Keratinocyte (primary cell): ENCODE results near the gene PRKCA. TPM values are rescaled to one million over a fixed set of nuclear protein-coding genes. Genes with fewer than 3 reads are reported as not detected.

Experiments used
- DNase-seq: peaks from one replicate; pipeline ENCODE4 v3.0.0-alpha.2; 2011; ENCODE audit warnings: low read depth, missing footprints, low spot score
- FAIRE-seq: peaks from 2 replicates; lab custom pipeline; 2011; peaks lifted over from hg19 to GRCh38; lab: Jason Lieb, UNC
- H2AFZ ChIP-seq: 2 replicates; pipeline ENCODE4 v1.6.0; 2012; ENCODE audit warnings: low read length, control low read depth, inconsistent platforms; ENCODE audit not compliant: control insufficient read depth
- H3K27ac ChIP-seq: 2 replicates; pipeline ENCODE4 v1.5.1; 2011; ENCODE audit warnings: low read length; ENCODE audit not compliant: control insufficient read depth, insufficient read depth
- H3K27me3 ChIP-seq: 3 replicates; pipeline ENCODE4 v1.6.0; 2011; ENCODE audit warnings: low read length; ENCODE audit not compliant: control insufficient read depth, insufficient read depth; ENCODE audit errors: extremely low read depth
- H3K36me3 ChIP-seq, 2 experiments: 2 replicates in 1 of 2; 3 replicates in 1 of 2; pipeline ENCODE4 v1.5.1; 2011; ENCODE audit warnings: low read length in 2 of 2, mild to moderate bottlenecking in 1 of 2; ENCODE audit not compliant: control insufficient read depth in 2 of 2, insufficient read depth in 2 of 2; ENCODE audit errors: extremely low read depth in 1 of 2
- H3K4me1 ChIP-seq: 3 replicates; pipeline ENCODE4 v1.5.1; 2011; ENCODE audit warnings: low read length; ENCODE audit not compliant: control insufficient read depth, insufficient read depth; ENCODE audit errors: extremely low read depth
- H3K4me2 ChIP-seq: 3 replicates; pipeline ENCODE4 v1.6.0; 2011; ENCODE audit warnings: low read depth, low read length; ENCODE audit not compliant: control insufficient read depth, insufficient read depth; ENCODE audit errors: extremely low read depth
- H3K4me3 ChIP-seq, 3 experiments: fragments of 200-600 bp in 1 of 3; sonication (generic) in 1 of 3; 2 replicates in 2 of 3; 3 replicates in 1 of 3; pipeline ENCODE4 v1.5.1; 2011 to 2016; ENCODE audit warnings: low read length in 3 of 3, mild to moderate bottlenecking in 3 of 3, control low read depth in 2 of 3, inconsistent platforms in 1 of 3, low read depth in 1 of 3, mixed read lengths in 1 of 3, mixed run types in 1 of 3, moderate library complexity in 1 of 3; ENCODE audit not compliant: control insufficient read depth in 2 of 3, insufficient read depth in 2 of 3; ENCODE audit errors: extremely low read depth in 1 of 3
- H3K79me2 ChIP-seq: 2 replicates; pipeline ENCODE4 v1.6.0; 2012; ENCODE audit warnings: low read length; ENCODE audit not compliant: control insufficient read depth, insufficient read depth
- H3K9ac ChIP-seq: 3 replicates; pipeline ENCODE4 v1.6.0; 2011; ENCODE audit warnings: low read length; ENCODE audit not compliant: control insufficient read depth, insufficient read depth; ENCODE audit errors: extremely low read depth
- H3K9me1 ChIP-seq: 3 replicates; pipeline ENCODE4 v1.6.0; 2011; ENCODE audit warnings: low read length; ENCODE audit not compliant: control insufficient read depth, insufficient read depth; ENCODE audit errors: extremely low read depth
- H3K9me3 ChIP-seq: 2 replicates; pipeline ENCODE4 v1.5.1; 2012; ENCODE audit warnings: low read depth, low read length; ENCODE audit not compliant: control insufficient read depth
- H4K20me1 ChIP-seq: 3 replicates; pipeline ENCODE4 v1.6.0; 2011; ENCODE audit warnings: low read length; ENCODE audit not compliant: control insufficient read depth, insufficient read depth; ENCODE audit errors: extremely low read depth
- CTCF ChIP-seq, 3 experiments: IDR thresholded peaks in 1 of 3; conservative IDR thresholded peaks in 1 of 3; optimal IDR thresholded peaks in 1 of 3; 2 replicates in 2 of 3; 3 replicates in 1 of 3; pipeline versions ENCODE3 to v1.5.1; 2011; ENCODE audit warnings: low read length in 3 of 3, mild to moderate bottlenecking in 3 of 3, moderate library complexity in 2 of 3, control low read depth in 1 of 3, inconsistent platforms in 1 of 3; ENCODE audit not compliant: insufficient read depth in 2 of 3; ENCODE audit errors: extremely low read depth in 1 of 3
- EZH2 ChIP-seq: IDR thresholded peaks from one replicate; pipeline ENCODE4 v1.6.1; 2012; ENCODE audit warnings: inconsistent platforms, mild to moderate bottlenecking, low read length, moderate library complexity
- dilution Hi-C: fragments of 300-500 bp; cut with MboI; formaldehyde crosslinking; loops from one replicate; pipeline ENCODE4 v1.7.0; 2020; ENCODE audit warnings: low sequenced_read_pairs; ENCODE audit not compliant: extremely low pct_ligation_motif_present
- polyA plus RNA-seq, 5 experiments: library from polyadenylated mRNA; depleted of rRNA in 3 of 5; stranded (reverse) in 3 of 5; stranded (forward) in 1 of 5; unstranded in 1 of 5; fragments of >200 nt; gene quantifications; 1 replicate in 1 of 5; 2 replicates in 3 of 5; 3 replicates in 1 of 5; pipeline versions ENCODE4 v1.2.1 to v1.2.3, GENCODE V29; 2011 to 2012; ENCODE audit warnings: missing spikeins in 2 of 5, low read depth in 1 of 5, low replicate concordance in 1 of 5

Gene PRKCA
- polyA plus RNA-seq, 1 donor (not counting 4 experiments of a cell fraction or from before 2014, with no cell fraction given): 3.6 TPM

- Histone ChIP-seq H3K36me3 (no peaks in the 10 kb centered on the region), H3K79me2 (no peaks in the 10 kb centered on the region), H3K9me1 (no peaks in the 10 kb centered on the region), H3K4me1 (peaks cover 8% of the 10 kb centered on the region), H4K20me1 (no peaks in the 10 kb centered on the region), H3K4me2 (no peak overlapping the region), H2AFZ (no peak overlapping the region), H3K9ac (no peak overlapping the region), H3K27ac (no peak overlapping the region), H3K27me3 (no peaks in the 10 kb centered on the region), H3K9me3 (no peaks in the 10 kb centered on the region), H3K4me3 (no peak overlapping the region)
- TF ChIP-seq CTCF (optimal IDR thresholded peaks at IDR 0.05 in 1 of 3, IDR thresholded peaks at IDR 0.05 in 1 of 3, conservative IDR thresholded peaks at IDR 0.05 in 1 of 3; ENCODE audit: extremely low read depth in 1 of 3, insufficient read depth in 2 of 3, low read length in 3 of 3) (no peak), EZH2 (no peak)
- dilution Hi-C loops: no loop called here
- FAIRE-seq (no peak), DNase-seq (no peak)
Measured at GRCh38 chr17:66515974-66516373, 213.6 kb downstream of the PRKCA start.

GRCh38 chr17:66517336-66518009 lies 215.1 kb downstream of the PRKCA start:
- Histone ChIP-seq H3K9me1 (no peaks in the 10 kb centered on the region), H3K4me2 (no peak overlapping the region), H3K27me3 (no peaks in the 10 kb centered on the region), H3K4me3 (no peak overlapping the region), H4K20me1 (no peaks in the 10 kb centered on the region), H3K4me1 (peaks cover 3% of the 10 kb centered on the region), H3K79me2 (no peaks in the 10 kb centered on the region), H3K9ac (no peak overlapping the region), H2AFZ (no peak overlapping the region), H3K27ac (no peak overlapping the region), H3K9me3 (no peaks in the 10 kb centered on the region), H3K36me3 (no peaks in the 10 kb centered on the region)
- TF ChIP-seq EZH2 (no peak), CTCF (optimal IDR thresholded peaks at IDR 0.05 in 1 of 3, IDR thresholded peaks at IDR 0.05 in 1 of 3, conservative IDR thresholded peaks at IDR 0.05 in 1 of 3; ENCODE audit: extremely low read depth in 1 of 3, insufficient read depth in 2 of 3, low read length in 3 of 3) (no peak)
- no peak for DNase-seq
- no peak for FAIRE-seq
- dilution Hi-C loops: no loop called here
